Measurements from ENCODE around the gene UBE2H. TPM values are rescaled to one million over a fixed set of nuclear protein-coding genes. Genes with fewer than 3 reads are reported as not detected.

UBE2H gene
- polyA plus RNA-seq, 1 of the 3 experiments (the other 2 are of a cell fraction), result 129 TPM

DNA sequence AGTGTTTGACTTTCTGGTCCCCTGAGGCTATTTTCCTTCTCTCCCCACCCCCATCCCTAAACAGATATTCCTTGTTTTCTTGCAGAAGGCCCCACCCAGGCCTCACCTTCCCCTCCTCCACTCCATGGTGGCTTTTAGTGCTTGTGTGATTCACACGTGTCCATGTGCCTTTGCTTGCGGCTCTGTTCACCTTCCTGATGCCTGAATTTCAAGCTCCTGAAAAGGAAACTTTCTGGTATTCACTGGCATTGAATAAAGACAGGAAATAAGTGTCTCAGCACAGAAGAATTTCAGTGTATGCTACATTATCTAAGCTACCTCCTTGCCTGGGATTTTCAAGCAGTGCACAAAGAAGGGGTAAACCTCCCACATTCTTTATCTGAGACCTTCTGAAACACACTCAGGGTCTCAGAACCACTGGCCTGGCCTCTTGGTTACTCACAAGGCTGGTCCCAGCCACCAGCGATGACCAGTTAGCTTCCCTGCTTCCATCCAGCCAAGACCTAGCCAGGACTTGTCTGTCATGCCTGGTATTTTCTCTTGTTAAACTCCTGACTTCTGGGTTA lies 17.2 kb upstream of the UBE2H start:
- peak overlapping the region; percentile 60 for H3K9ac ChIP-seq
- TF ChIP-seq, protein P1, sequence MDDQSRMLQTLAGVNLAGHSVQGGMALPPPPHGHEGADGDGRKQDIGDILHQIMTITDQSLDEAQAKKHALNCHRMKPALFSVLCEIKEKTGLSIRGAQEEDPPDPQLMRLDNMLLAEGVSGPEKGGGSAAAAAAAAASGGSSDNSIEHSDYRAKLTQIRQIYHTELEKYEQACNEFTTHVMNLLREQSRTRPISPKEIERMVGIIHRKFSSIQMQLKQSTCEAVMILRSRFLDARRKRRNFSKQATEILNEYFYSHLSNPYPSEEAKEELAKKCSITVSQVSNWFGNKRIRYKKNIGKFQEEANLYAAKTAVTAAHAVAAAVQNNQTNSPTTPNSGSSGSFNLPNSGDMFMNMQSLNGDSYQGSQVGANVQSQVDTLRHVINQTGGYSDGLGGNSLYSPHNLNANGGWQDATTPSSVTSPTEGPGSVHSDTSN (IDR thresholded peaks at IDR 0.05), result peak; percentile 64
- TF ChIP-seq NRF1 (IDR thresholded peaks at IDR 0.05; ENCODE audit: low read depth, low read length), result no peak
- peak; percentile 79 for TF ChIP-seq NFIC (IDR thresholded peaks at IDR 0.05; ENCODE audit: borderline replicate concordance)
- TF ChIP-seq YY1 (IDR thresholded peaks at IDR 0.05; ENCODE audit: low read depth), result peak; percentile 21; the same call in 1 of the 2 replicates
- no peak for TF ChIP-seq IRF3 (IDR thresholded peaks at IDR 0.05; ENCODE audit: low read depth, low read length)
- peak; percentile 94 for TF ChIP-seq TEAD4 (IDR thresholded peaks at IDR 0.05; ENCODE audit: borderline replicate concordance, insufficient read depth)
- peak; percentile 79; the same call in 1 of the 2 replicates for TF ChIP-seq SIN3A (IDR thresholded peaks at IDR 0.05; ENCODE audit: borderline replicate concordance, low read depth, low read length)
- TF ChIP-seq EP300 (IDR thresholded peaks at IDR 0.05; ENCODE audit: borderline replicate concordance in 1 of 2, low read depth in 1 of 2, low read length in 1 of 2), result peak; percentile 48 to 80; a peak in 2 of 4 replicates
- peak; percentile 88 for TF ChIP-seq FOSL2 (IDR thresholded peaks at IDR 0.05; ENCODE audit: borderline replicate concordance, low read depth)
- peak; percentile 68; the same call in 1 of the 2 replicates for TF ChIP-seq POLR2AphosphoS5 (IDR thresholded peaks at IDR 0.05; ENCODE audit: low read depth, low read length)
- TF ChIP-seq TAF1 (IDR thresholded peaks at IDR 0.05; ENCODE audit: borderline replicate concordance, low read depth, low read length), result peak; percentile 65; the same call in 1 of the 2 replicates
- no peak for TF ChIP-seq EZH2phosphoT487 (IDR thresholded peaks at IDR 0.05; ENCODE audit: borderline replicate concordance, low read depth)
- peak; percentile 84 for TF ChIP-seq JUND (IDR thresholded peaks at IDR 0.05)
- TF ChIP-seq, protein P2, sequence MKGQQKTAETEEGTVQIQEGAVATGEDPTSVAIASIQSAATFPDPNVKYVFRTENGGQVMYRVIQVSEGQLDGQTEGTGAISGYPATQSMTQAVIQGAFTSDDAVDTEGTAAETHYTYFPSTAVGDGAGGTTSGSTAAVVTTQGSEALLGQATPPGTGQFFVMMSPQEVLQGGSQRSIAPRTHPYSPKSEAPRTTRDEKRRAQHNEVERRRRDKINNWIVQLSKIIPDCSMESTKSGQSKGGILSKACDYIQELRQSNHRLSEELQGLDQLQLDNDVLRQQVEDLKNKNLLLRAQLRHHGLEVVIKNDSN (IDR thresholded peaks at IDR 0.05; ENCODE audit: borderline replicate concordance, low read depth), result peak; percentile 57; the same call in 1 of the 2 replicates
- no peak for TF ChIP-seq USF2 (IDR thresholded peaks at IDR 0.05; ENCODE audit: borderline replicate concordance, low read depth, low read length)
- no peak for TF ChIP-seq RCOR1 (IDR thresholded peaks at IDR 0.05; ENCODE audit: low read length)
- TF ChIP-seq MXI1 (IDR thresholded peaks at IDR 0.05; ENCODE audit: low read depth, low read length), result 0 out of 2 replicates have a peak, but pooled peaks have one; percentile 35
- no peak for TF ChIP-seq RXRA (IDR thresholded peaks at IDR 0.05; ENCODE audit: borderline replicate concordance, low read depth)
- TF ChIP-seq, protein P3, sequence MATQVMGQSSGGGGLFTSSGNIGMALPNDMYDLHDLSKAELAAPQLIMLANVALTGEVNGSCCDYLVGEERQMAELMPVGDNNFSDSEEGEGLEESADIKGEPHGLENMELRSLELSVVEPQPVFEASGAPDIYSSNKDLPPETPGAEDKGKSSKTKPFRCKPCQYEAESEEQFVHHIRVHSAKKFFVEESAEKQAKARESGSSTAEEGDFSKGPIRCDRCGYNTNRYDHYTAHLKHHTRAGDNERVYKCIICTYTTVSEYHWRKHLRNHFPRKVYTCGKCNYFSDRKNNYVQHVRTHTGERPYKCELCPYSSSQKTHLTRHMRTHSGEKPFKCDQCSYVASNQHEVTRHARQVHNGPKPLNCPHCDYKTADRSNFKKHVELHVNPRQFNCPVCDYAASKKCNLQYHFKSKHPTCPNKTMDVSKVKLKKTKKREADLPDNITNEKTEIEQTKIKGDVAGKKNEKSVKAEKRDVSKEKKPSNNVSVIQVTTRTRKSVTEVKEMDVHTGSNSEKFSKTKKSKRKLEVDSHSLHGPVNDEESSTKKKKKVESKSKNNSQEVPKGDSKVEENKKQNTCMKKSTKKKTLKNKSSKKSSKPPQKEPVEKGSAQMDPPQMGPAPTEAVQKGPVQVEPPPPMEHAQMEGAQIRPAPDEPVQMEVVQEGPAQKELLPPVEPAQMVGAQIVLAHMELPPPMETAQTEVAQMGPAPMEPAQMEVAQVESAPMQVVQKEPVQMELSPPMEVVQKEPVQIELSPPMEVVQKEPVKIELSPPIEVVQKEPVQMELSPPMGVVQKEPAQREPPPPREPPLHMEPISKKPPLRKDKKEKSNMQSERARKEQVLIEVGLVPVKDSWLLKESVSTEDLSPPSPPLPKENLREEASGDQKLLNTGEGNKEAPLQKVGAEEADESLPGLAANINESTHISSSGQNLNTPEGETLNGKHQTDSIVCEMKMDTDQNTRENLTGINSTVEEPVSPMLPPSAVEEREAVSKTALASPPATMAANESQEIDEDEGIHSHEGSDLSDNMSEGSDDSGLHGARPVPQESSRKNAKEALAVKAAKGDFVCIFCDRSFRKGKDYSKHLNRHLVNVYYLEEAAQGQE (IDR thresholded peaks at IDR 0.05; ENCODE audit: low read depth, low read length), result peak; percentile 34; the same call in 1 of the 2 replicates
- no peak for TF ChIP-seq CHD2 (IDR thresholded peaks at IDR 0.05; ENCODE audit: low read length, partially characterized antibody)
- peak; percentile 48; the same call in 1 of the 2 replicates for TF ChIP-seq MEF2A (IDR thresholded peaks at IDR 0.05; ENCODE audit: borderline replicate concordance, low read depth)
- TF ChIP-seq MAX (IDR thresholded peaks at IDR 0.05; ENCODE audit: low read depth), result peak; percentile 99
- peak; percentile 85 for TF ChIP-seq TCF12 (IDR thresholded peaks at IDR 0.05)
- no peak for TF ChIP-seq RAD21 (IDR thresholded peaks at IDR 0.05; ENCODE audit: low read length)
- TF ChIP-seq FOXM1 (IDR thresholded peaks at IDR 0.05; ENCODE audit: low read depth), result no peak
- no peak for TF ChIP-seq SMC3 (IDR thresholded peaks at IDR 0.05; ENCODE audit: low read depth, low read length)

More for the DNA sequence above, 17.2 kb upstream of the UBE2H start:
- peak overlapping the region; percentile 67 for H3K4me2 ChIP-seq
- H3K9me3 ChIP-seq, result no peaks in the 10 kb centered on the region
- no peaks in the 10 kb centered on the region for H3K27me3 ChIP-seq (ENCODE audit: insufficient read depth)
- H3K79me2 ChIP-seq (ENCODE audit: insufficient read depth), result no peaks in the 10 kb centered on the region
- no peaks in the 10 kb centered on the region for H3K9me2 ChIP-seq
- no peak overlapping the region for H3K4me3 ChIP-seq (ENCODE audit: low read depth in 2 of 2, low read length in 1 of 2)
- H3K36me3 ChIP-seq (replicated peaks in 1 of 2; ENCODE audit: control insufficient read depth in 1 of 2, insufficient read depth in 2 of 2, low read length in 1 of 2), result no peaks in the 10 kb centered on the region
- CTCF ChIA-PET, result interaction anchor here (0.6 to 1.5 kb wide), 5 partner anchors 15 to 145 kb away, joined by 3 to 4 read pairs (median 3); no protein-coding TSS in a partner anchor
- peaks cover 23% of the 10 kb centered on the region for H3F3A ChIP-seq (replicated peaks; ENCODE audit: insufficient read depth)
- POLR2A ChIA-PET, result no interaction called here
- no peaks in the 10 kb centered on the region for H4K20me1 ChIP-seq (ENCODE audit: insufficient read depth)
- peak overlapping the region; percentile 67 to 94 for H3K27ac ChIP-seq (ENCODE audit: low read depth in 2 of 2, low read length in 1 of 2)
- 17% methylated on average over 3 of the region's 3 CpGs for WGBS (ENCODE audit: low lambda C conversion rate)
- peak overlapping the region; percentile 71 for H2AFZ ChIP-seq (ENCODE audit: low read depth)
- peaks cover 0 to 12% of the 10 kb centered on the region in 2 experiments; a peak in 1 of 4 replicates for H3K4me1 ChIP-seq (ENCODE audit: control insufficient read depth in 1 of 2, insufficient read depth in 2 of 2, low read depth in 1 of 2, low read length in 1 of 2)
- DNase-seq, result no peak

All from SK-N-SH (cell line).